HepG2 (cell line): ENCODE results near the gene EEF1AKMT3. TPM values are rescaled to one million over a fixed set of nuclear protein-coding genes. Genes with fewer than 3 reads are reported as not detected.
A peak's percentile ranks its signal among the peaks of the same experiment; 100 is the strongest.

Source experiments
- AKAP8 ChIP-seq: sonication (generic); formaldehyde crosslinking; IDR thresholded peaks from 2 replicates; pipeline ENCODE4 v1.5.1; 2020; ENCODE audit warnings: mild to moderate bottlenecking, missing genetic modification reagents
- ARHGAP35 ChIP-seq: sonication (generic); formaldehyde crosslinking; IDR thresholded peaks from 2 replicates; pipeline ENCODE4 v1.9.0; 2022; ENCODE audit warnings: mild to moderate bottlenecking, inconsistent platforms, moderate library complexity, missing genetic modification reagents, borderline replicate concordance
- ARID2 ChIP-seq: sonication (generic); formaldehyde crosslinking; IDR thresholded peaks from 2 replicates; pipeline ENCODE4 v1.8.1; 2022; ENCODE audit warnings: mild to moderate bottlenecking, missing genetic modification reagents, borderline replicate concordance
- ATM ChIP-seq: fragments of 450-650 bp; IDR thresholded peaks from 2 replicates; pipeline ENCODE4 v1.7.1; 2017; ENCODE audit warnings: mild to moderate bottlenecking, borderline replicate concordance
- CREM ChIP-seq, 2 experiments: sonication (generic) in 1 of 2; formaldehyde crosslinking in 1 of 2; IDR thresholded peaks; 2 replicates each; pipeline versions ENCODE4 v1.4.0 to v1.6.1; 2016 to 2020; ENCODE audit warnings: antibody characterized with exemption in 1 of 2, mild to moderate bottlenecking in 1 of 2, missing genetic modification reagents in 1 of 2
- HDAC2 ChIP-seq: sonication (generic); formaldehyde crosslinking; IDR thresholded peaks from 2 replicates; pipeline ENCODE4 v1.4.0; 2020; ENCODE audit warnings: missing genetic modification reagents
- JARID2 ChIP-seq: sonication (generic); formaldehyde crosslinking; IDR thresholded peaks from 2 replicates; pipeline ENCODE4 v1.8.1; 2023; ENCODE audit warnings: missing genetic modification reagents, inconsistent platforms; ENCODE audit not compliant: insufficient replicate concordance
- MIXL1 ChIP-seq: IDR thresholded peaks from 2 replicates; pipeline ENCODE4 v1.6.1; 2016
- MYC ChIP-seq: sonication (generic); formaldehyde crosslinking; IDR thresholded peaks from 2 replicates; pipeline ENCODE4 v1.9.0; 2021; ENCODE audit warnings: missing genetic modification reagents, borderline replicate concordance
- PATZ1 ChIP-seq: sonication (generic); formaldehyde crosslinking; IDR thresholded peaks from 2 replicates; pipeline ENCODE4 v1.4.0; 2020; ENCODE audit warnings: missing genetic modification reagents
- POLR2A ChIP-seq, 2 experiments: IDR thresholded peaks; 2 replicates each; pipeline ENCODE4 v1.6.1; 2011; ENCODE audit warnings: low read depth in 2 of 2, low read length in 2 of 2, mild to moderate bottlenecking in 1 of 2, moderate library complexity in 1 of 2; ENCODE audit not compliant: insufficient read depth in 1 of 2
- RELA ChIP-seq: sonication (generic); formaldehyde crosslinking; IDR thresholded peaks from 2 replicates; pipeline ENCODE4 v1.4.0; 2020; ENCODE audit warnings: missing genetic modification reagents
- SIN3A ChIP-seq: IDR thresholded peaks from 2 replicates; pipeline ENCODE4 v1.6.1; 2011; ENCODE audit warnings: low read depth, mild to moderate bottlenecking, control low read depth, low read length, borderline replicate concordance
- SNAPC4 ChIP-seq: sonication (generic); formaldehyde crosslinking; IDR thresholded peaks from 2 replicates; pipeline ENCODE4 v1.4.0; 2020; ENCODE audit warnings: mild to moderate bottlenecking, missing genetic modification reagents
- TBX2 ChIP-seq: sonication (generic); formaldehyde crosslinking; IDR thresholded peaks from 2 replicates; pipeline ENCODE4 v1.5.0; 2020; ENCODE audit warnings: missing genetic modification reagents, mild to moderate bottlenecking, borderline replicate concordance
- TCF7 ChIP-seq: sonication (generic); IDR thresholded peaks from 2 replicates; pipeline ENCODE4 v1.6.1; 2016; ENCODE audit warnings: antibody characterized with exemption, low read depth
- TFDP1 ChIP-seq: IDR thresholded peaks from 2 replicates; pipeline ENCODE4 v1.6.1; 2016; ENCODE audit warnings: missing compliant biosample characterization, missing genetic modification reagents, borderline replicate concordance
- TMF1 ChIP-seq: sonication (generic); formaldehyde crosslinking; IDR thresholded peaks from 2 replicates; pipeline ENCODE4 v1.8.1; 2022; ENCODE audit warnings: low read depth, missing genetic modification reagents
- ZNF180 ChIP-seq: sonication (generic); formaldehyde crosslinking; IDR thresholded peaks from 2 replicates; pipeline ENCODE4 v1.4.0; 2020; ENCODE audit warnings: low read depth, missing genetic modification reagents, borderline replicate concordance
- ZNF264 ChIP-seq: sonication (generic); formaldehyde crosslinking; IDR thresholded peaks from 2 replicates; pipeline ENCODE4 v1.4.0; 2020; ENCODE audit warnings: missing genetic modification reagents
- ZNF670 ChIP-seq: sonication (generic); formaldehyde crosslinking; IDR thresholded peaks from 2 replicates; pipeline ENCODE4 v1.8.0; 2022; ENCODE audit warnings: mild to moderate bottlenecking, missing genetic modification reagents, borderline replicate concordance
- ZSCAN20 ChIP-seq: sonication (generic); formaldehyde crosslinking; IDR thresholded peaks from 2 replicates; pipeline ENCODE4 v1.4.0; 2020; ENCODE audit warnings: missing genetic modification reagents, mild to moderate bottlenecking, borderline replicate concordance
- polyA plus RNA-seq, 8 experiments: library from polyadenylated mRNA; depleted of rRNA in 3 of 8; stranded (reverse) in 7 of 8; unstranded in 1 of 8; fragments of >200 nt; fragmentation: Illumina TruSeq in 4 of 8; extraction: Trizol in 4 of 8; gene quantifications; 2 replicates each; pipeline versions ENCODE4 v1.2.1 to v1.2.3, GENCODE V29; 2011 to 2016; ENCODE audit warnings: low read depth in 4 of 8, missing spikeins in 1 of 8, mixed read lengths in 1 of 8; ENCODE audit not compliant: insufficient read depth in 1 of 8
- total RNA-seq, 5 experiments: library from RNA; depleted of rRNA; stranded (reverse); fragments of >200 nt; fragmentation: Illumina TruSeq; extraction: Trizol; gene quantifications; 2 replicates each; pipeline ENCODE4 v1.2.3, GENCODE V29; 2016; ENCODE audit warnings: low read depth in 1 of 5

Gene EEF1AKMT3
- total and polyA plus RNA-seq, 2 of the 13 experiments (the other 11 are each of a cell fraction or from before 2014, with no cell fraction given) = 4.7 to 11.4 TPM

- TF ChIP-seq TBX2 (CRISPR knock-in tag) = peak; percentile 88
- peak; percentile 89 to 94 for TF ChIP-seq POLR2A (IDR thresholded peaks at IDR 0.05; ENCODE audit: insufficient read depth in 1 of 2, low read depth in 2 of 2, low read length in 2 of 2)
- TF ChIP-seq ARHGAP35 = no peak
- TF ChIP-seq ARID2 = no peak
- no peak for TF ChIP-seq ZSCAN20
- TF ChIP-seq MIXL1 (CRISPR knock-in tag) = peak; percentile 71; the same call in 1 of the 2 replicates
- peak; percentile 64; the same call in 1 of the 2 replicates for TF ChIP-seq TFDP1 (CRISPR knock-in tag)
- TF ChIP-seq CREM (IDR thresholded peaks at IDR 0.05) = peak; percentile 93
- no peak for TF ChIP-seq CREM (CRISPR knock-in tag; IDR thresholded peaks at IDR 0.05)
- 0 out of 2 replicates have a peak, but pooled peaks have one; percentile 41 for TF ChIP-seq RELA
- peak; percentile 85 for TF ChIP-seq AKAP8 (CRISPR knock-in tag)
- no peak for TF ChIP-seq TCF7
- TF ChIP-seq PATZ1 = peak; percentile 80
- no peak for TF ChIP-seq JARID2 (CRISPR knock-in tag)
- TF ChIP-seq ZNF670 (CRISPR knock-in tag) = peak; percentile 59; the same call in 1 of the 2 replicates
- no peak for TF ChIP-seq ATM
- TF ChIP-seq ZNF264 (CRISPR knock-in tag) = no peak; the same call in none of the 2 replicates
- TF ChIP-seq TMF1 = no peak
- peak; percentile 97 for TF ChIP-seq HDAC2 (CRISPR knock-in tag)
- TF ChIP-seq MYC (CRISPR knock-in tag) = peak; percentile 88; the same call in 1 of the 2 replicates
- TF ChIP-seq ZNF180 = no peak
- TF ChIP-seq SNAPC4 (CRISPR knock-in tag) = peak; percentile 89; the same call in 1 of the 2 replicates
- peak; percentile 90 for TF ChIP-seq SIN3A
Observed at GRCh38 chr12:57782608-57783465, 10.4 kb downstream of the EEF1AKMT3 start, which contains the start of gene TSFM (continued).
